ENCODE data around the gene DSCAML1. TPM values are rescaled to one million over a fixed set of nuclear protein-coding genes. Genes with fewer than 3 reads are reported as not detected.
A peak's percentile ranks its signal among the peaks of the same experiment; 100 is the strongest.

DSCAML1 gene
- total and polyA plus RNA-seq, 2 experiments from 2014 or later = not detected

DNA sequence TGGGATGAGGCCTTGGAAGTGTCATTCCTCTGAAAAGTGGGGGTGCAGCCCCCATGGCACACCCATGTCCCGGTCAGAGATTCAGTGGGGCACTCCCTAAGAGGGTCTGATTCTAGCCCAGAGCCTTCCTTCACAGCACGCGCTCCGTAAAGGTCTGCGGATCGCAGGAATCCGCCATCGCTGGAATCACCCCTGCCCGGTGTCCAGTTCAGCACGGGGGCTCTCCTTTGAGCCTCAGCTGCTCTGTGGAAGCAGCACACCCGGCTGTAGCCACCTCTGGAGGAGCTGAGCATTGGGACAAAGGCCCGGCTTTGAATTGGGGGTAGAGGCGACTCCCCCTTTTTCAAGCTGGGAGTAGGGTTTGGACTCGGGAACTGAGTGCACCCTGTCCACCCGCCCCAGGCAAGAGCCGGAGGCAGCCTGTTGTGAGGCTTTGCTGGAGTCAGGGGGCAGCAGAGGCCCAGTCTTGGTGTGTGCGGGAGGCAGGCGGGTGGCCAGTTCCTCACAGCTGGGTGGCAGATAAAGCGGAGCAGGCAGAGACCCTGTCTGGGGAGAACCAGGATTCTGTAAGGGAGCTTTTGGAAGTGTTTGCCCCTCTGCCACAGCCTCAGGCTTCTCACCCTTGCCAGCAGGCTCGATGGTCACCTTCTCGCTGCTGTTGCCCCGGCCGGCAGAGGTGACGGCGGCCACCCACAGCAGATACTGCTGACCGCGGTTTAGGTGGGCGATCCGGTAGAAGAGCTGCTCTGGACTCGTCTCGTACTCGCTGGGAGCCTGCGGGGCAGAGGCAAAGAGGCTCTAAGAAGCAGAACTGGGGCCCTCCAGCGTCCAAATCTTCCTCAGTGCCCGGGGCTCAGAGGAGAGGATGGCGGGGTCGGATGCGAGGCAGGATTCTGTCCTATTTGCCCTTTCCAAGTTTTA, 353.5 kb downstream of the DSCAML1 start:
- H3K4me2 ChIP-seq (ENCODE audit: unreplicated experiment) = peak overlapping the region; percentile 7
- H3K79me2 ChIP-seq (ENCODE audit: insufficient read depth) = no peaks in the 10 kb centered on the region
- H3F3A ChIP-seq (ENCODE audit: insufficient read depth) = no peaks in the 10 kb centered on the region
- H3K4me1 ChIP-seq (ENCODE audit: insufficient read depth) = no peaks in the 10 kb centered on the region
- no peak overlapping the region for H3K4me3 ChIP-seq
- H3K27me3 ChIP-seq (replicated peaks; ENCODE audit: insufficient read depth) = peaks cover 50% of the 10 kb centered on the region
- no peaks in the 10 kb centered on the region for H3K36me3 ChIP-seq (ENCODE audit: low read depth)
- no peak overlapping the region for H2AFZ ChIP-seq
- H3K9me2 ChIP-seq (ENCODE audit: insufficient read depth) = no peaks in the 10 kb centered on the region
- no peaks in the 10 kb centered on the region for H4K20me1 ChIP-seq (ENCODE audit: insufficient read depth)
- TF ChIP-seq EZH2 (IDR thresholded peaks at IDR 0.05; ENCODE audit: insufficient read depth, poor library complexity, severe bottlenecking) (no peak), EZH2phosphoT487 (IDR thresholded peaks at IDR 0.05; ENCODE audit: insufficient read depth, low read depth) (no peak)
- WGBS, 2 experiments (ENCODE audit: low coverage in 1 of 2, low lambda C conversion rate in 2 of 2, missing lambda C conversion rate in 2 of 2) = 26 to 30% methylated on average over 36 to 38 of the region's 38 CpGs
- peak; percentile 70 for DNase-seq
- in situ Hi-C loops (cut with MboI) = no loop called here
- no peaks in the 10 kb centered on the region for H3K9me3 ChIP-seq (ENCODE audit: low read depth)
- H3K9ac ChIP-seq = no peak overlapping the region
- no peak overlapping the region for H3K27ac ChIP-seq

DNA sequence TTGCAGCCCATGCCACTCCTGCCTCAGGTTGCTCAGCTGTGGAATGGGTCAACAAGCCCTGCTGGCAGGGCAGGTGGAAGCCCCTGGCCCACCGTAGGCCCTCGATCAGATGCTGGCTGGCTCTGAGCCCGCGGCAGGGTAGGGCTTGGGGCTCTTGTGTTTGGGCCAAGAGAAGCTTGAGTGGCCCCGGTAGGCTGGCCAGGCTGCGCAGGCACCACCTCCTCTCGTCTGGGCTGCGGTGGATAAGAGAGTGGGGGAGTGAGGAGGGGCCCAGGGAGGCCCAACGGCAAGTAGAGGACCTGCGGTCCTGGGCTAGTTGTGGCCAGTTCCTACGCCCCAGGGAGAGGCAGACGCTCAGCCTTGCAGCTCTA, 354.2 kb downstream of the DSCAML1 start:
- no peaks in the 10 kb centered on the region for H3K79me2 ChIP-seq (ENCODE audit: insufficient read depth)
- no peak for TF ChIP-seq EZH2phosphoT487 (IDR thresholded peaks at IDR 0.05; ENCODE audit: insufficient read depth, low read depth)
- TF ChIP-seq EZH2 (IDR thresholded peaks at IDR 0.05; ENCODE audit: insufficient read depth, poor library complexity, severe bottlenecking) = no peak
- no peaks in the 10 kb centered on the region for H4K20me1 ChIP-seq (ENCODE audit: insufficient read depth)
- in situ Hi-C loops (cut with MboI) = no loop called here
- H3K9ac ChIP-seq = no peak overlapping the region
- no peaks in the 10 kb centered on the region for H3K9me2 ChIP-seq (ENCODE audit: insufficient read depth)
- H2AFZ ChIP-seq = no peak overlapping the region
- H3K36me3 ChIP-seq (ENCODE audit: low read depth) = no peaks in the 10 kb centered on the region
- no peak overlapping the region for H3K4me3 ChIP-seq
- H3K27ac ChIP-seq = no peak overlapping the region
- 56 to 58% methylated on average over 12 of the region's 12 CpGs for WGBS, 2 experiments (ENCODE audit: low coverage in 1 of 2, low lambda C conversion rate in 2 of 2, missing lambda C conversion rate in 2 of 2)
- no peak for DNase-seq
- H3K27me3 ChIP-seq (replicated peaks; ENCODE audit: insufficient read depth) = peaks cover 49% of the 10 kb centered on the region
- no peak overlapping the region for H3K4me2 ChIP-seq (ENCODE audit: unreplicated experiment)
- no peaks in the 10 kb centered on the region for H3F3A ChIP-seq (ENCODE audit: insufficient read depth)
- H3K9me3 ChIP-seq (ENCODE audit: low read depth) = no peaks in the 10 kb centered on the region
- no peaks in the 10 kb centered on the region for H3K4me1 ChIP-seq (ENCODE audit: insufficient read depth)

GRCh38 chr11:117442049-117442868, 354.8 kb downstream of the DSCAML1 start:
- H3F3A ChIP-seq (ENCODE audit: insufficient read depth) = no peaks in the 10 kb centered on the region
- H3K27ac ChIP-seq = no peak overlapping the region
- no peaks in the 10 kb centered on the region for H3K36me3 ChIP-seq (ENCODE audit: low read depth)
- H3K27me3 ChIP-seq (replicated peaks; ENCODE audit: insufficient read depth) = peaks cover 47% of the 10 kb centered on the region
- in situ Hi-C loops (cut with MboI) = no loop called here
- no peak overlapping the region for H3K9ac ChIP-seq
- no peaks in the 10 kb centered on the region for H3K4me1 ChIP-seq (ENCODE audit: insufficient read depth)
- H4K20me1 ChIP-seq (ENCODE audit: insufficient read depth) = no peaks in the 10 kb centered on the region
- H3K79me2 ChIP-seq (ENCODE audit: insufficient read depth) = no peaks in the 10 kb centered on the region
- no peak overlapping the region for H2AFZ ChIP-seq
- WGBS, 2 experiments (ENCODE audit: low coverage in 1 of 2, low lambda C conversion rate in 2 of 2, missing lambda C conversion rate in 2 of 2) = 63 to 65% methylated on average over 16 of the region's 16 CpGs
- no peak for DNase-seq
- no peak overlapping the region for H3K4me3 ChIP-seq
- no peaks in the 10 kb centered on the region for H3K9me3 ChIP-seq (ENCODE audit: low read depth)
- no peak overlapping the region for H3K4me2 ChIP-seq (ENCODE audit: unreplicated experiment)
- TF ChIP-seq EZH2phosphoT487 (IDR thresholded peaks at IDR 0.05; ENCODE audit: insufficient read depth, low read depth) (no peak), EZH2 (IDR thresholded peaks at IDR 0.05; ENCODE audit: insufficient read depth, poor library complexity, severe bottlenecking) (no peak)
- H3K9me2 ChIP-seq (ENCODE audit: insufficient read depth) = no peaks in the 10 kb centered on the region

DNA sequence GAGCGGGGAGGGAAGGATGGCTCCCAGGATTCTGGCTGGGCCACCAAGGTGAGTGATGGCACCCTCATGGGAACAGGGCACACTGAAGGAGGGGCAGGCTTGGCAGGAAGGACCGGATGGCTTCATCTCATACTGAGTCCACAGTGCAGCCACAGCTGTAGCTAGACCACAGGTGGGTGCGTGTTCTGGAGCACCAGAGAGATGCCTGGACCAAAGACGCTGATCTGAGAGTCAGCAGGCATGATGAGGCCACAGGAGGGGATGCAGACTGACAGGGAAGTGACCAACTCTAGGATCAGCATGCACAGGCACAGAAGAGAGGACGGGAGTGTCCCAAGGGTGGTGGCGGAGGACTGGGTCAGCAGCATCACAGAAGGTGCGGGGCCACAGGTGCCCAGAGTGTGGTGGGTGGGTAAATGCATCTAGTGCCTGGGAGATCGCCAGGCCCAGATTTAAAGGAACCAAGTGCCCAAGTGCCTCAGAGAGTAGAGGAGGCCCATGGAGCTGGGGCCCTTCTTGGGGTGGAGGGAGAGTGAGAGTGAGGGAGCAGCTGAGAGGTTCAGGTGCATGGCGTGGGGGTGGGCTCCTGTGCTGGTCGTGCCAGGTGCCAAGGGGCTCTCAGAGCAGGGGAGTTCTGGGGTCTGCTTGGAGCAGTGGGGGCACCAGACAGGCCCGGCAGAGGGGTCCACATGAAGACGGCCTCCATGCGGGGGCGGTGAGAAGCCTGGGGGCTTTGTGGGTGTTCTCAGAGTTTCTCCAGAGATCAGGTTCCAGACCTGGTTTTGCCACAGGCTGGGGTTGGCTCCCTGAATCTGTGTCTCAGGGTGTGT, 355.7 kb downstream of the DSCAML1 start:
- TF ChIP-seq EZH2phosphoT487 (IDR thresholded peaks at IDR 0.05; ENCODE audit: insufficient read depth, low read depth) = no peak
- TF ChIP-seq EZH2 (IDR thresholded peaks at IDR 0.05; ENCODE audit: insufficient read depth, poor library complexity, severe bottlenecking) = no peak

More for the DNA sequence above, 355.7 kb downstream of the DSCAML1 start:
- no peaks in the 10 kb centered on the region for H3K79me2 ChIP-seq (ENCODE audit: insufficient read depth)
- in situ Hi-C loops (cut with MboI) = no loop called here
- no peaks in the 10 kb centered on the region for H3K9me3 ChIP-seq (ENCODE audit: low read depth)
- H3F3A ChIP-seq (ENCODE audit: insufficient read depth) = no peaks in the 10 kb centered on the region
- H3K4me2 ChIP-seq (ENCODE audit: unreplicated experiment) = no peak overlapping the region
- H3K27me3 ChIP-seq (replicated peaks; ENCODE audit: insufficient read depth) = peaks cover 47% of the 10 kb centered on the region
- H3K4me1 ChIP-seq (ENCODE audit: insufficient read depth) = no peaks in the 10 kb centered on the region
- H4K20me1 ChIP-seq (ENCODE audit: insufficient read depth) = no peaks in the 10 kb centered on the region
- no peak overlapping the region for H3K9ac ChIP-seq
- no peak overlapping the region for H2AFZ ChIP-seq
- DNase-seq = no peak
- no peaks in the 10 kb centered on the region for H3K36me3 ChIP-seq (ENCODE audit: low read depth)
- 73 to 84% methylated on average over 12 to 14 of the region's 14 CpGs for WGBS, 2 experiments (ENCODE audit: low coverage in 1 of 2, low lambda C conversion rate in 2 of 2, missing lambda C conversion rate in 2 of 2)
- no peaks in the 10 kb centered on the region for H3K9me2 ChIP-seq (ENCODE audit: insufficient read depth)
- no peak overlapping the region for H3K27ac ChIP-seq
- no peak overlapping the region for H3K4me3 ChIP-seq
